Measurements from ENCODE around the gene CHCHD6.

CHCHD6 gene

DNA sequence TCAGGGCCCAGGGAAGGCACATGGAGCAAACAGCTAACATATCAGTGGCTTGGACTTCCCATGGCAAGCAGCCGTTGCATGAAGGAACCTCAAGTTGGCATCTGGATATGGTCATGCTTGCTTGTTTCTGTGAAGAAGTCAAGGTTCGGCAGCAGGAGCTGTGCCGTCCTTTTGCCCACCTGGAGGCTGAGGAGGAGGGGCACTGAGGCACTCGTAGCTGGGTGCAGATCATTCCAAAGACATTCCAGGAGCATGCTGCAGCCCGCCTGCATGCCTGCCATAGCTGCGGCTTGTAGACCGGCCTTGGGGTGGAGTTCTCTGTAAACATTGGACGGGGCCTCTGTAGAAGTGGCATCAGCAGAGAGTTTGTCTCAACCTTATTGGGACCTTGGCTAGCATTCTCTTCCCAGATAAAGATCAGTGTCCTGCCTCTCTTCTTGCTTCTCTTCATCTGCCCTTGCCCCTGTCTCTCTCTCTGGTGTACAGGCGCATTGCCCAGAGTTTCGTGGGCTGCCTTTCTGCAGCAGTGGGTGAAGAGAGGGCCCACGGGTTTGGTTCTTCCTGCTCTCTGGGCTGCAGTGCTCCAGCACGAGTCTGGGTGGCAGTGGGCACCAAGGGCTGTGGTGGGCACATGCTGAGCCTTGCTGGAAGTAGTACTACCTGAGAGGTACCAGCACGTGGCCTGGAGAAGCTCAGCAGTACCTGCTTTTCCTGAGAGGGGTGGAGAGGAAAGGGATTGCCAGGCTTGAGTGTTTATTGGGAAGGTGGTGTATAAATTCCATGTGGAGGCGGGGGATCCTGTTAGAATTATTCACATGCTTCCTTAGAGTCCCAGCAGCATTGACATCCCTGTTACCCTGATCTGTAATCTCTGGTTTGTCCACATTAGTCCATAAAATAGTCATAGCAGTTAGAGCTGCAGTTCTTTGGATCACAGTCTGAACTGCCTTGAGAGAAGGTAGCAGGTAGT, 49.4 kb downstream of the CHCHD6 start:
- no peak for TF ChIP-seq HDGF (IDR thresholded peaks at IDR 0.05; ENCODE audit: borderline replicate concordance)
- no peak for TF ChIP-seq CTBP1 (IDR thresholded peaks at IDR 0.05; ENCODE audit: borderline replicate concordance)
- no peak for TF ChIP-seq FOXM1 (IDR thresholded peaks at IDR 0.05; ENCODE audit: borderline replicate concordance)
- no peak for TF ChIP-seq FOXK2 (IDR thresholded peaks at IDR 0.05)
- no peak for TF ChIP-seq SUZ12 (IDR thresholded peaks at IDR 0.05)
- TF ChIP-seq L3MBTL2 (conservative IDR thresholded peaks at IDR 0.05): no peak
- no peak for TF ChIP-seq LEF1 (IDR thresholded peaks at IDR 0.05; ENCODE audit: borderline replicate concordance)
- TF ChIP-seq FOXA1 (IDR thresholded peaks at IDR 0.05): no peak
- TF ChIP-seq BHLHE40 (IDR thresholded peaks at IDR 0.05; ENCODE audit: borderline replicate concordance): no peak
- TF ChIP-seq, protein P1, sequence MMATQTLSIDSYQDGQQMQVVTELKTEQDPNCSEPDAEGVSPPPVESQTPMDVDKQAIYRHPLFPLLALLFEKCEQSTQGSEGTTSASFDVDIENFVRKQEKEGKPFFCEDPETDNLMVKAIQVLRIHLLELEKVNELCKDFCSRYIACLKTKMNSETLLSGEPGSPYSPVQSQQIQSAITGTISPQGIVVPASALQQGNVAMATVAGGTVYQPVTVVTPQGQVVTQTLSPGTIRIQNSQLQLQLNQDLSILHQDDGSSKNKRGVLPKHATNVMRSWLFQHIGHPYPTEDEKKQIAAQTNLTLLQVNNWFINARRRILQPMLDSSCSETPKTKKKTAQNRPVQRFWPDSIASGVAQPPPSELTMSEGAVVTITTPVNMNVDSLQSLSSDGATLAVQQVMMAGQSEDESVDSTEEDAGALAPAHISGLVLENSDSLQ (IDR thresholded peaks at IDR 0.05): no peak
- no peak for TF ChIP-seq NFRKB (IDR thresholded peaks at IDR 0.05)
- TF ChIP-seq ARNT (IDR thresholded peaks at IDR 0.05): no peak
- no peak for TF ChIP-seq ELF4 (IDR thresholded peaks at IDR 0.05)
- TF ChIP-seq ZNF384 (IDR thresholded peaks at IDR 0.05): no peak
- TF ChIP-seq SP1 (IDR thresholded peaks at IDR 0.05): no peak
- POLR2A ChIA-PET: interaction anchor here (0.7 kb wide), 1 partner anchor 216 kb away, joined by 3 read pairs; no protein-coding TSS in a partner anchor
- DNase-seq (ENCODE audit: extremely low spot score): no peak
- CTCF ChIA-PET: no interaction called here

DNA sequence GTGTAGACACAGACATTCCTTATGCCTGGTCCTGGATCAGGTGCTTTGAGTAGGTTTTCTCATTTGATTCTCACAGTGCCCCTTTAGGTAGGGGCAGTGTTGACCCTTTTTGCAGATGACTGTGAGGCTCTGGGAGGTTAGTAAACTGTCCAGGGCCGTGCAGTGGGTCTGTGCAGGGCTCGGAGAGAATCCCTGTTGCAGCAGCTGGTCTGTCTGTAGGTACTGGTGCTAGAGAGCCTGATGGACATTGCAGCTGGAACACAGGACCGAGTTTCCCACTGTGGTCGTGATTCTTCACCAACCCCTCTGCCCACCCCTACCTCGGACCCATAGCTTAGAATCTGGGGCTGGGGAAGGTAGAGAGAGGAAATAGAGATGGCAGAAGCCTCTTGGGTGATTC, 51.8 kb downstream of the CHCHD6 start:
- CTCF ChIA-PET: no interaction called here
- POLR2A ChIA-PET: no interaction called here
- TF ChIP-seq SP1 (IDR thresholded peaks at IDR 0.05) (no peak), ZNF384 (IDR thresholded peaks at IDR 0.05) (no peak), FOXK2 (IDR thresholded peaks at IDR 0.05) (no peak), TARDBP (IDR thresholded peaks at IDR 0.05) (no peak), HDGF (IDR thresholded peaks at IDR 0.05; ENCODE audit: borderline replicate concordance) (no peak), FOXM1 (IDR thresholded peaks at IDR 0.05; ENCODE audit: borderline replicate concordance) (no peak), LEF1 (IDR thresholded peaks at IDR 0.05; ENCODE audit: borderline replicate concordance) (no peak), SUZ12 (IDR thresholded peaks at IDR 0.05) (no peak), L3MBTL2 (conservative IDR thresholded peaks at IDR 0.05) (no peak), NFRKB (IDR thresholded peaks at IDR 0.05) (no peak), FOXA1 (IDR thresholded peaks at IDR 0.05) (no peak), CTBP1 (IDR thresholded peaks at IDR 0.05; ENCODE audit: borderline replicate concordance) (no peak), ELF4 (IDR thresholded peaks at IDR 0.05) (no peak), ARNT (IDR thresholded peaks at IDR 0.05) (no peak), BHLHE40 (IDR thresholded peaks at IDR 0.05; ENCODE audit: borderline replicate concordance) (no peak)
- TF ChIP-seq, protein P1 (IDR thresholded peaks at IDR 0.05): no peak
- DNase-seq (ENCODE audit: extremely low spot score): no peak

DNA sequence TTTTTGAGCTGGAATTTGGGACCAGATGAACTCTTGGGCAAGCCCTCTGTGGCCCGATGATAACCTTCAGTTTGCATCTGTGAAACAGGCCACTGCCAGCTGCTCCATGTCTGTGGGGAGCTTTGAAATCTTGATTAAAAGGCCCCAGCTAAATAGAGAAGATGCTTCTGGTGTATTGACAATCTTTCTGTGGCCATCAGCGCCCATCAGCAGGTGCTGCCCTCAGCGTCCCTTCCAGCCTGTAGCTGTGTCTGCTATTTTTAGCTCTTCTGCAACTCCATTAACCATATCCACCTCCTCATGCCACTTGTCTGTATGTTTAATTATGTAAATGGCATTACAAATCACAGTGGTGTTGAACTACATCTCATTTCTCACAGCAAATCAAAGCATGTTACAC, 54.0 kb downstream of the CHCHD6 start:
- ChIA-PET CTCF (no interaction called here), POLR2A (no interaction called here)
- no peak for DNase-seq (ENCODE audit: extremely low spot score)
- no peak for TF ChIP-seq TARDBP (IDR thresholded peaks at IDR 0.05)
- TF ChIP-seq BHLHE40 (IDR thresholded peaks at IDR 0.05; ENCODE audit: borderline replicate concordance): no peak
- TF ChIP-seq L3MBTL2 (conservative IDR thresholded peaks at IDR 0.05): no peak
- no peak for TF ChIP-seq CTBP1 (IDR thresholded peaks at IDR 0.05; ENCODE audit: borderline replicate concordance)
- no peak for TF ChIP-seq FOXK2 (IDR thresholded peaks at IDR 0.05)
- no peak for TF ChIP-seq LEF1 (IDR thresholded peaks at IDR 0.05; ENCODE audit: borderline replicate concordance)

DNA sequence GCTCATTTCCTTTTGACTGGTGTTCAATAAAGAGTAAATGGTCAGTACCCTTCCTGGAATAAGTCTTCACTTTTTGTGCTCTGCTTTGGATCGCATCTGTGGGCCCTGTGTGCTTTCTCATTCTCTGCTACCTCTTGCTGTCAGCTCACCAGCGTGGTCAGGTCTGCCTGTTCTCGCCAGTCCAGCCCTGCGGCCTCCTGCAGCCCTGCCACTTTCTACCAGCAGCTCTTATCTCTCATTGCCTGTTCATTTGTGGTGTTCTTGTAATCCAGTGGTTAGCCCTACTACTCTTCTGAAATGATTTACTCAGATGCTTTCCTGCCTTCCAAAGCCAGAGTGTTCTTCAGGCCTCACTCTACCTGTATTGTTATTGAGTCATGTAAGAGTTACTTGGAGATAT, 54.8 kb downstream of the CHCHD6 start:
- ChIA-PET CTCF (no interaction called here), POLR2A (no interaction called here)
- TF ChIP-seq L3MBTL2 (conservative IDR thresholded peaks at IDR 0.05) (no peak), ARNT (IDR thresholded peaks at IDR 0.05) (no peak), BHLHE40 (IDR thresholded peaks at IDR 0.05; ENCODE audit: borderline replicate concordance) (no peak), ZNF384 (IDR thresholded peaks at IDR 0.05) (no peak), SP1 (IDR thresholded peaks at IDR 0.05) (no peak), NFRKB (IDR thresholded peaks at IDR 0.05) (no peak), HDGF (IDR thresholded peaks at IDR 0.05; ENCODE audit: borderline replicate concordance) (no peak), TARDBP (IDR thresholded peaks at IDR 0.05) (no peak), CTBP1 (IDR thresholded peaks at IDR 0.05; ENCODE audit: borderline replicate concordance) (no peak), LEF1 (IDR thresholded peaks at IDR 0.05; ENCODE audit: borderline replicate concordance) (no peak), FOXA1 (IDR thresholded peaks at IDR 0.05) (no peak), FOXK2 (IDR thresholded peaks at IDR 0.05) (no peak), SUZ12 (IDR thresholded peaks at IDR 0.05) (no peak), FOXM1 (IDR thresholded peaks at IDR 0.05; ENCODE audit: borderline replicate concordance) (no peak)
- TF ChIP-seq, protein P1 (IDR thresholded peaks at IDR 0.05): no peak

DNA sequence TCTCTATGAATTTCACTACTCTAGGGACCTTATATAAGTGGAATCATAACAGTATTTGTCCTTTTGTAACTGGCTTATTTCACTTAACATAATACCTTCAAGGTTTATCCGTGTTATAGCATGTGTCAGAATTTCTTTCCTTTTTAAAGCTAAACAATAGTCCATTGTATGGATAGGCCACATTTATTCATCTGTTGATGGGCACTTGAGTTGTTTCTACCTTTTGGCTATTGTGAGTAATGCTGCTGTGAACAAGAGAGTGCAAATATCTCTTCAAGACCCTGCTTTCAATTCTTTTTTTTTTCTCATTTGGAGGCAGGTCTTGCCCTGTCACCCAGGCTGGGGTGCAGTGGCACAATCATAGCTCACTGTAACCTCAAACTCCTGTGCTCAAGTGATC, 56.5 kb downstream of the CHCHD6 start:
- POLR2A ChIA-PET: no interaction called here
- TF ChIP-seq FOXA1 (IDR thresholded peaks at IDR 0.05): no peak
- no peak for TF ChIP-seq SUZ12 (IDR thresholded peaks at IDR 0.05)
- TF ChIP-seq SP1 (IDR thresholded peaks at IDR 0.05): no peak
- TF ChIP-seq FOXK2 (IDR thresholded peaks at IDR 0.05): no peak
- no peak for TF ChIP-seq BHLHE40 (IDR thresholded peaks at IDR 0.05; ENCODE audit: borderline replicate concordance)
- no peak for TF ChIP-seq TARDBP (IDR thresholded peaks at IDR 0.05)
- TF ChIP-seq L3MBTL2 (conservative IDR thresholded peaks at IDR 0.05): no peak
- TF ChIP-seq, protein P1 (IDR thresholded peaks at IDR 0.05): no peak
- TF ChIP-seq HDGF (IDR thresholded peaks at IDR 0.05; ENCODE audit: borderline replicate concordance): no peak
- no peak for TF ChIP-seq LEF1 (IDR thresholded peaks at IDR 0.05; ENCODE audit: borderline replicate concordance)
- TF ChIP-seq NFRKB (IDR thresholded peaks at IDR 0.05): no peak
- TF ChIP-seq FOXM1 (IDR thresholded peaks at IDR 0.05; ENCODE audit: borderline replicate concordance): no peak
- TF ChIP-seq ARNT (IDR thresholded peaks at IDR 0.05): no peak
- no peak for TF ChIP-seq ZNF384 (IDR thresholded peaks at IDR 0.05)
- no peak for TF ChIP-seq CTBP1 (IDR thresholded peaks at IDR 0.05; ENCODE audit: borderline replicate concordance)
- TF ChIP-seq ELF4 (IDR thresholded peaks at IDR 0.05): no peak
- CTCF ChIA-PET: no interaction called here
- no peak for DNase-seq (ENCODE audit: extremely low spot score)

More for the DNA sequence above, 54.8 kb downstream of the CHCHD6 start:
- DNase-seq (ENCODE audit: extremely low spot score): no peak

All from HEK293T (cell line).